ENCODE results near the gene SLC22A17.
"Not testable (repeated sequence)": the region's sequence is repeated elsewhere in the genome, so short reads cannot be mapped to it uniquely, and the experiment has no call there.

SLC22A17 gene

GRCh38 chr14:23387916-23388882 is 35.5 kb upstream of the SLC22A17 start:
- Histone ChIP-seq H3K9me3 (no peaks in the 10 kb centered on the region), H3K27me3 (peaks cover 7% of the 10 kb centered on the region), H3K4me3 (ENCODE audit: low read depth in 1 of 2, low read length in 1 of 2) (no peak overlapping the region), H3K36me3 (no peaks in the 10 kb centered on the region), H3K27ac (no peak overlapping the region), H3K4me1 (ENCODE audit: control insufficient read depth in 1 of 2, insufficient read depth in 1 of 2, low read depth in 1 of 2, low read length in 1 of 2) (no peaks in the 10 kb centered on the region)
- TF ChIP-seq CTCF (IDR thresholded peaks at IDR 0.05), result no peak

DNA sequence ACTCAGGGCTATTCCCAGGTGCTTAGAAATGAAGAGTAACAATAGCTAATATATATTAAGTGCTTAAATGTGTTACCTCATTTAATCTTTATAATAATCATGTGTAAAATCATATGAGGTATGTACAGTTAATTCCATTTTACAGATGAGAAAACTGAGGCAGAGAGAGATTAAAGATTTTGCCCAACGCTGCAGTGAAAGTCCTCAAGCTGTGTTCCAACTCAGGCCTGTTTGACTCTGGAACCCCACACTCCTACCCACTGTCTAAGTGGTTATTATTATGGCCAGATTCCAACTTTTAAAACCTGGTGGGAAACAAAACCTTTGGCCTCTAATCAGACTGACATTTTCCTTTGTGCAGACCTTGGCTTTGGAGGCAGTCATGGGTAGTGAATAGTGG is 34.3 kb upstream of the SLC22A17 start:
- Histone ChIP-seq H3K4me1 (ENCODE audit: control insufficient read depth in 1 of 2, insufficient read depth in 1 of 2, low read depth in 1 of 2, low read length in 1 of 2) (no peaks in the 10 kb centered on the region), H3K36me3 (no peaks in the 10 kb centered on the region), H3K27me3 (peaks cover 5% of the 10 kb centered on the region), H3K9me3 (no peaks in the 10 kb centered on the region), H3K27ac (no peak overlapping the region), H3K4me3 (ENCODE audit: low read depth in 1 of 2, low read length in 1 of 2) (no peak overlapping the region)
- TF ChIP-seq CTCF (IDR thresholded peaks at IDR 0.05), result no peak

DNA sequence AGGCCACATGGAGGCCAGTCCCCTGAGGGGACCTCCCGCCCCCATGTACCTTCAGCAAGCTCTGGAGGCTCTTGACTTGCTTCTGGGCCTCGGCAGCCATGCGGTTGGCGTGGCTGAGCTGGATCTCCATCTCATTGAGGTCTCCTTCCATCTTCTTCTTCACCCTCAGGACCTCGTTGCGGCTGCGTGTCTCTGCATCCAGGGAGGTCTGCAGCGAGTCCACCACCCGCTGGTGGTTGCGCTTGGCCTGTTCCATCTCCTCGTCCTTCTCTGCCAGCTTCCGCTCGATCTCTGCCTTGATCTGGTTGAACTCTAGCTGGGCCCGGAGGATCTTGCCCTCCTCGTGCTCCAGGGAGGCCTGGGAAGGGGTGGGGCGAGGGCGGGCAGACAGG is 33.6 kb upstream of the SLC22A17 start:
- H3K4me3 ChIP-seq (ENCODE audit: low read depth in 1 of 2, low read length in 1 of 2); H3K36me3 ChIP-seq; H3K9me3 ChIP-seq; H3K27ac ChIP-seq; H3K4me1 ChIP-seq (ENCODE audit: control insufficient read depth in 1 of 2, insufficient read depth in 1 of 2, low read depth in 1 of 2, low read length in 1 of 2); H3K27me3 ChIP-seq: not testable (repeated sequence)

DNA sequence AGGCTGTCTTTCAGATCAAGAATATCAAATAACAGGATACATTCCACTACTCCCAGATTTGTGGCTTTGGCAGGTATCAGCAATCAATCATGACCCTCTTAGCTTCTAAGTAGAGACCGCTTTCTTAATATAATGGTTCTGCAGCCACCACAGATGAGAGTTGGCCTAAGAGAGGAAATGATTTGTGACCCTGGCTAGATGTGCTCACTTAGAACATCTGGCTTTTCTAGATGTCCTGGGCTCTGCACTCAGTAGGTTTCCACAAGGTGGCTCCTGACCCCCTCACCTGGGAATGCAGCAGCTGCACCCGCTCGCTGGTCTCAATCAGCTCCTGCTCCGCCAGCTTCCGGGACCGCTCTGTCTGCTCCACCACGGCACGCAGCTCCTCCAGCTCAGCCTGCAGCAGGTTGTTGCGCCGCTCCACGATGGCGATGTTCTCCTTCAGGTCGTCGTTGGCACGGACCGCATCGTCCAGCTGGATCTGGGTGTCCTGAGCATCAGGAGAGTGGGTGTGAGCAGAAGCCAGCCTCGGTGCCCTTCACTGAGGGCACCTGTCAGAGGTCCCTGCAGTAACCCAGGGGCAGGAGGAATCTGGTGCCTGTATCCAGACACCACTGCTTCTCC is 33.1 kb upstream of the SLC22A17 start:
- TF ChIP-seq CTCF (IDR thresholded peaks at IDR 0.05), result no peak
- no peak overlapping the region for H3K4me3 ChIP-seq (ENCODE audit: low read depth in 1 of 2, low read length in 1 of 2)
- H3K27me3 ChIP-seq, result peaks cover 9% of the 10 kb centered on the region
- no peaks in the 10 kb centered on the region for H3K36me3 ChIP-seq
- no peaks in the 10 kb centered on the region for H3K9me3 ChIP-seq
- H3K4me1 ChIP-seq (ENCODE audit: control insufficient read depth in 1 of 2, insufficient read depth in 1 of 2, low read depth in 1 of 2, low read length in 1 of 2), result no peaks in the 10 kb centered on the region
- H3K27ac ChIP-seq, result no peak overlapping the region

DNA sequence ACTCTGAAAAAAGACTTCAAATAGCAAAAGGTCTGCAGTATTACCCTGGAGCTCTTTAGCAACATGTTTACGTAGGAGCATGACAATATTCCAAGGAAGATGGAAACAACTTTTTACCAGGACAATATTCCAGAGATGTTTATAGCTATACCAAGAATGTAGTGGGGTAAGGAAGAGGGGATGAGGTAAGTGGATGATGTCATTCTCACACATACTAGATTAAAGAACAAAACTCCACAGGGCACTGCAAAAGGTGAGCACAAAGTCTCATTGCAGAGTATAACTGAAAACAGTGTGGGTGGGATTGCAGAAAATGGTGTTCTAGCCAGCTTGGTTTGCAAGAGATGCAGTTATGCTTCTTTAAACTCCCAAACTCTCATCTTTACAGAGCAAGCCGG is 32.6 kb upstream of the SLC22A17 start:
- H3K9me3 ChIP-seq, result no peaks in the 10 kb centered on the region
- no peaks in the 10 kb centered on the region for H3K36me3 ChIP-seq
- no peak overlapping the region for H3K27ac ChIP-seq
- H3K27me3 ChIP-seq, result peaks cover 9% of the 10 kb centered on the region
- no peaks in the 10 kb centered on the region for H3K4me1 ChIP-seq (ENCODE audit: control insufficient read depth in 1 of 2, insufficient read depth in 1 of 2, low read depth in 1 of 2, low read length in 1 of 2)
- H3K4me3 ChIP-seq (ENCODE audit: low read depth in 1 of 2, low read length in 1 of 2), result no peak overlapping the region
- TF ChIP-seq CTCF (IDR thresholded peaks at IDR 0.05), result no peak

All from neutrophil (primary cell).